ENCODE data around the gene JAM2. TPM values are rescaled to one million over a fixed set of nuclear protein-coding genes. Genes with fewer than 3 reads are reported as not detected.

Gene JAM2
- total RNA-seq, 1 experiment from 2014 or later, result 4.8 TPM

- no peak for TF ChIP-seq ZNF281 (CRISPR knock-in tag; IDR thresholded peaks at IDR 0.05)
- TF ChIP-seq GABPB1 (CRISPR knock-in tag; IDR thresholded peaks at IDR 0.05), result no peak
- no peak for TF ChIP-seq E2F5 (CRISPR knock-in tag; IDR thresholded peaks at IDR 0.05)
- no peak for TF ChIP-seq TEAD4 (CRISPR knock-in tag; IDR thresholded peaks at IDR 0.05)
- no peak for TF ChIP-seq ZNF263 (CRISPR knock-in tag; IDR thresholded peaks at IDR 0.05; ENCODE audit: low read depth)
- TF ChIP-seq NFATC4 (CRISPR knock-in tag; IDR thresholded peaks at IDR 0.05), result no peak
- TF ChIP-seq ZNF425 (CRISPR knock-in tag; conservative IDR thresholded peaks at IDR 0.05), result no peak
Observed at GRCh38 chr21:25759573-25759972, 120.5 kb downstream of the JAM2 start (continued).

- DNase-seq (ENCODE audit: low spot score) (no peak), ATAC-seq (no peak)
- H3K4me1 Mint-ChIP-seq, result no peaks in the 10 kb centered on the region
- no peaks in the 10 kb centered on the region for H3K9me3 Mint-ChIP-seq
- H3K27me3 Mint-ChIP-seq (ENCODE audit: low read depth), result no peaks in the 10 kb centered on the region
- no peak overlapping the region for H3K4me3 Mint-ChIP-seq
- H3K36me3 Mint-ChIP-seq, result peaks cover 41% of the 10 kb centered on the region
- POLR2A ChIA-PET, result no interaction called here
- H3K27ac Mint-ChIP-seq, result no peak overlapping the region
- CTCF ChIA-PET, result no interaction called here
- TF ChIP-seq, protein P1, sequence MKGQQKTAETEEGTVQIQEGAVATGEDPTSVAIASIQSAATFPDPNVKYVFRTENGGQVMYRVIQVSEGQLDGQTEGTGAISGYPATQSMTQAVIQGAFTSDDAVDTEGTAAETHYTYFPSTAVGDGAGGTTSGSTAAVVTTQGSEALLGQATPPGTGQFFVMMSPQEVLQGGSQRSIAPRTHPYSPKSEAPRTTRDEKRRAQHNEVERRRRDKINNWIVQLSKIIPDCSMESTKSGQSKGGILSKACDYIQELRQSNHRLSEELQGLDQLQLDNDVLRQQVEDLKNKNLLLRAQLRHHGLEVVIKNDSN (CRISPR knock-in tag; IDR thresholded peaks at IDR 0.05), result no peak
- TF ChIP-seq, protein P2, sequence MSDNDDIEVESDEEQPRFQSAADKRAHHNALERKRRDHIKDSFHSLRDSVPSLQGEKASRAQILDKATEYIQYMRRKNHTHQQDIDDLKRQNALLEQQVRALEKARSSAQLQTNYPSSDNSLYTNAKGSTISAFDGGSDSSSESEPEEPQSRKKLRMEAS (CRISPR knock-in tag; IDR thresholded peaks at IDR 0.05), result no peak
- TF ChIP-seq, protein P3, sequence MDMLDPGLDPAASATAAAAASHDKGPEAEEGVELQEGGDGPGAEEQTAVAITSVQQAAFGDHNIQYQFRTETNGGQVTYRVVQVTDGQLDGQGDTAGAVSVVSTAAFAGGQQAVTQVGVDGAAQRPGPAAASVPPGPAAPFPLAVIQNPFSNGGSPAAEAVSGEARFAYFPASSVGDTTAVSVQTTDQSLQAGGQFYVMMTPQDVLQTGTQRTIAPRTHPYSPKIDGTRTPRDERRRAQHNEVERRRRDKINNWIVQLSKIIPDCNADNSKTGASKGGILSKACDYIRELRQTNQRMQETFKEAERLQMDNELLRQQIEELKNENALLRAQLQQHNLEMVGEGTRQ (CRISPR knock-in tag; IDR thresholded peaks at IDR 0.05), result no peak
- TF ChIP-seq ZNF138 (CRISPR knock-in tag; conservative IDR thresholded peaks at IDR 0.05), result no peak
- TF ChIP-seq SP1 (CRISPR knock-in tag; conservative IDR thresholded peaks at IDR 0.05), result no peak
- TF ChIP-seq ETV6 (CRISPR knock-in tag; IDR thresholded peaks at IDR 0.05), result no peak
- TF ChIP-seq SOX15 (CRISPR knock-in tag; IDR thresholded peaks at IDR 0.05), result no peak
- no peak for TF ChIP-seq CREB1 (CRISPR knock-in tag; IDR thresholded peaks at IDR 0.05)
- no peak for TF ChIP-seq ATF3 (CRISPR knock-in tag; conservative IDR thresholded peaks at IDR 0.05)
- no peak for TF ChIP-seq NR3C1 (CRISPR knock-in tag; conservative IDR thresholded peaks at IDR 0.05; ENCODE audit: low read depth)
- no peak for TF ChIP-seq NR1H2 (CRISPR knock-in tag; IDR thresholded peaks at IDR 0.05)
- TF ChIP-seq FOXP1 (CRISPR knock-in tag; IDR thresholded peaks at IDR 0.05; ENCODE audit: borderline replicate concordance), result no peak
- TF ChIP-seq, protein P4, sequence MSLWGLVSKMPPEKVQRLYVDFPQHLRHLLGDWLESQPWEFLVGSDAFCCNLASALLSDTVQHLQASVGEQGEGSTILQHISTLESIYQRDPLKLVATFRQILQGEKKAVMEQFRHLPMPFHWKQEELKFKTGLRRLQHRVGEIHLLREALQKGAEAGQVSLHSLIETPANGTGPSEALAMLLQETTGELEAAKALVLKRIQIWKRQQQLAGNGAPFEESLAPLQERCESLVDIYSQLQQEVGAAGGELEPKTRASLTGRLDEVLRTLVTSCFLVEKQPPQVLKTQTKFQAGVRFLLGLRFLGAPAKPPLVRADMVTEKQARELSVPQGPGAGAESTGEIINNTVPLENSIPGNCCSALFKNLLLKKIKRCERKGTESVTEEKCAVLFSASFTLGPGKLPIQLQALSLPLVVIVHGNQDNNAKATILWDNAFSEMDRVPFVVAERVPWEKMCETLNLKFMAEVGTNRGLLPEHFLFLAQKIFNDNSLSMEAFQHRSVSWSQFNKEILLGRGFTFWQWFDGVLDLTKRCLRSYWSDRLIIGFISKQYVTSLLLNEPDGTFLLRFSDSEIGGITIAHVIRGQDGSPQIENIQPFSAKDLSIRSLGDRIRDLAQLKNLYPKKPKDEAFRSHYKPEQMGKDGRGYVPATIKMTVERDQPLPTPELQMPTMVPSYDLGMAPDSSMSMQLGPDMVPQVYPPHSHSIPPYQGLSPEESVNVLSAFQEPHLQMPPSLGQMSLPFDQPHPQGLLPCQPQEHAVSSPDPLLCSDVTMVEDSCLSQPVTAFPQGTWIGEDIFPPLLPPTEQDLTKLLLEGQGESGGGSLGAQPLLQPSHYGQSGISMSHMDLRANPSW (CRISPR knock-in tag; conservative IDR thresholded peaks at IDR 0.05; ENCODE audit: low read depth), result no peak
- no peak for TF ChIP-seq MLX (CRISPR knock-in tag; IDR thresholded peaks at IDR 0.05)
- no peak for TF ChIP-seq E2F1 (CRISPR knock-in tag; IDR thresholded peaks at IDR 0.05)
- no peak for TF ChIP-seq GRHL2 (CRISPR knock-in tag; IDR thresholded peaks at IDR 0.05; ENCODE audit: insufficient replicate concordance, severe bottlenecking)
- TF ChIP-seq GTF2I (CRISPR knock-in tag; conservative IDR thresholded peaks at IDR 0.05), result no peak
Observed at GRCh38 chr21:25760061-25760460, 121.0 kb downstream of the JAM2 start.

Data from WTC11 (cell line).